IMR-90 (cell line): ENCODE results near the gene CTNS. TPM values are rescaled to one million over a fixed set of nuclear protein-coding genes. Genes with fewer than 3 reads are reported as not detected.

Experiments
- ATAC-seq: fragments of 200-7000 bp; cut with Tn5 transposase; 2 replicates; pipeline ENCODE4 v1.9.1; 2020; ENCODE audit warnings: low read depth, mild to moderate bottlenecking, moderate library complexity
- BruUV-seq: library from RNA; stranded (reverse); fragments of 400-500 nt; replicated peaks from 2 replicates; lab custom pipeline; 2021; lab: Mats Ljungman, UMichigan
- CTCF ChIA-PET: fragments of 300-600 bp; formaldehyde crosslinking; extraction: SDS; loops from one replicate; lab custom pipeline; 2021; ENCODE audit warnings: antibody characterized with exemption; lab: Yijun Ruan, JAX
- POLR2A ChIA-PET: fragments of 300-600 bp; sonication (Branson Sonifier 250); formaldehyde crosslinking; loops from one replicate; lab custom pipeline; 2022; ENCODE audit warnings: antibody characterized with exemption; ENCODE audit not compliant: unreplicated experiment; lab: Charles Lee
- DNase-seq: peaks from one replicate; pipeline ENCODE4 v3.0.0; 2013
- H2AFZ ChIP-seq: replicated peaks from 2 replicates; pipeline ENCODE3; 2013; ENCODE audit warnings: low read length, mild to moderate bottlenecking; ENCODE audit not compliant: poor library complexity
- H2AK5ac ChIP-seq: 2 replicates; pipeline ENCODE4 v1.6.1; 2013; ENCODE audit warnings: low read depth, low read length, inconsistent platforms
- H2AK9ac ChIP-seq: replicated peaks from 2 replicates; pipeline ENCODE3; 2013; ENCODE audit warnings: mild to moderate bottlenecking, low read depth, low read length, moderate library complexity; ENCODE audit not compliant: poor library complexity
- H2BK120ac ChIP-seq: 2 replicates; pipeline ENCODE4 v1.6.1; 2013; ENCODE audit warnings: low read depth, low read length, inconsistent platforms
- H2BK15ac ChIP-seq: 3 replicates; pipeline ENCODE4 v1.6.1; 2013; ENCODE audit warnings: low read depth, low read length, inconsistent platforms
- H2BK20ac ChIP-seq: 2 replicates; pipeline ENCODE4 v1.6.1; 2013; ENCODE audit warnings: low read depth, mild to moderate bottlenecking, inconsistent platforms, low read length, moderate library complexity
- H2BK5ac ChIP-seq: 2 replicates; pipeline ENCODE4 v1.6.1; 2013; ENCODE audit warnings: mild to moderate bottlenecking, low read depth, low read length, inconsistent platforms; ENCODE audit not compliant: poor library complexity, severe bottlenecking
- H3K14ac ChIP-seq: replicated peaks from 2 replicates; pipeline ENCODE4 v1.6.1; 2013; ENCODE audit warnings: low read depth, low read length, inconsistent platforms
- H3K18ac ChIP-seq: 2 replicates; pipeline ENCODE4 v1.6.1; 2013; ENCODE audit warnings: low read depth, low read length, control low read depth
- H3K23ac ChIP-seq: 2 replicates; pipeline ENCODE4 v1.6.1; 2013; ENCODE audit warnings: low read depth, low read length, inconsistent platforms
- H3K27ac ChIP-seq: 2 replicates; pipeline ENCODE4 v1.5.1; 2013; ENCODE audit warnings: mild to moderate bottlenecking, control low read depth, low read length; ENCODE audit not compliant: insufficient read depth
- H3K27me3 ChIP-seq: 2 replicates; pipeline ENCODE4 v1.6.1; 2013; ENCODE audit warnings: low read length; ENCODE audit not compliant: control insufficient read depth, insufficient read depth
- H3K36me3 ChIP-seq: 2 replicates; pipeline ENCODE4 v1.6.1; 2013; ENCODE audit warnings: low read length, mixed read lengths; ENCODE audit not compliant: control insufficient read depth, insufficient read depth
- H3K4ac ChIP-seq: 2 replicates; pipeline ENCODE4 v1.6.1; 2013; ENCODE audit warnings: low read depth, low read length, inconsistent platforms
- H3K4me1 ChIP-seq: 2 replicates; pipeline ENCODE4 v1.6.1; 2013; ENCODE audit warnings: low read length, mixed read lengths; ENCODE audit not compliant: control insufficient read depth, insufficient read depth
- H3K4me2 ChIP-seq: 2 replicates; pipeline ENCODE4 v1.6.1; 2013; ENCODE audit warnings: low read depth, mild to moderate bottlenecking, control low read depth, low read length, moderate library complexity
- H3K4me3 ChIP-seq: 2 replicates; pipeline ENCODE4 v1.5.1; 2013; ENCODE audit warnings: low read depth, mild to moderate bottlenecking, control low read depth, low read length, moderate library complexity; ENCODE audit not compliant: insufficient read depth
- H3K56ac ChIP-seq: 2 replicates; pipeline ENCODE4 v1.6.1; 2013; ENCODE audit warnings: low read length, inconsistent platforms; ENCODE audit not compliant: insufficient read depth; ENCODE audit errors: extremely low read depth
- H3K79me1 ChIP-seq, 2 experiments: 2 replicates each; pipeline ENCODE4 v1.6.1; 2013; ENCODE audit warnings: low read length in 2 of 2, inconsistent platforms in 1 of 2, low read depth in 1 of 2
- H3K9ac ChIP-seq: 2 replicates; pipeline ENCODE4 v1.6.1; 2013; ENCODE audit warnings: low read depth, low read length, control low read depth
- H3K9me1 ChIP-seq: 2 replicates; pipeline ENCODE4 v1.6.1; 2013; ENCODE audit warnings: low read length, inconsistent platforms; ENCODE audit not compliant: insufficient read depth
- H3K9me3 ChIP-seq: 2 replicates; pipeline ENCODE4 v1.6.1; 2013; ENCODE audit warnings: low read length; ENCODE audit not compliant: control insufficient read depth, insufficient read depth
- H4K20me1 ChIP-seq: 2 replicates; pipeline ENCODE4 v1.6.1; 2013; ENCODE audit warnings: low read length, inconsistent platforms; ENCODE audit not compliant: insufficient read depth
- H4K5ac ChIP-seq: 2 replicates; pipeline ENCODE4 v1.6.1; 2013; ENCODE audit warnings: mild to moderate bottlenecking, low read depth, low read length, control low read depth
- H4K8ac ChIP-seq, 2 experiments: 2 replicates each; pipeline ENCODE4 v1.6.1; 2013; ENCODE audit warnings: low read depth in 2 of 2, low read length in 2 of 2, control low read depth in 1 of 2, inconsistent platforms in 1 of 2
- H4K91ac ChIP-seq: 2 replicates; pipeline ENCODE4 v1.6.1; 2013; ENCODE audit warnings: low read depth, low read length, inconsistent platforms; ENCODE audit not compliant: insufficient read depth
- BHLHE40 ChIP-seq: fragments of 150-350 bp; IDR thresholded peaks from 2 replicates; pipeline ENCODE4 v1.6.1; 2016; ENCODE audit warnings: mild to moderate bottlenecking, low read depth, low read length
- FOS ChIP-seq: fragments of 150-350 bp; IDR thresholded peaks from 2 replicates; pipeline ENCODE4 v1.6.1; 2016; ENCODE audit warnings: low read depth, low read length
- MAFK ChIP-seq: IDR thresholded peaks from 2 replicates; pipeline ENCODE4 v1.6.1; 2012; ENCODE audit warnings: low read depth, low read length, improper control_type of control experiment
- MAZ ChIP-seq: IDR thresholded peaks from 2 replicates; pipeline ENCODE4 v1.6.1; 2012; ENCODE audit warnings: low read depth, mild to moderate bottlenecking, low read length, improper control_type of control experiment, moderate library complexity, borderline replicate concordance
- MXI1 ChIP-seq: IDR thresholded peaks from 2 replicates; pipeline ENCODE4 v1.6.1; 2012; ENCODE audit warnings: low read depth, mild to moderate bottlenecking, low read length, moderate library complexity, borderline replicate concordance
- RFX5 ChIP-seq: IDR thresholded peaks from 2 replicates; pipeline ENCODE4 v1.8.0; 2012; ENCODE audit warnings: low read depth, mild to moderate bottlenecking, low read length, moderate library complexity
- SMC3 ChIP-seq: fragments of 150-350 bp; IDR thresholded peaks from 2 replicates; pipeline ENCODE4 v1.6.1; 2016; ENCODE audit warnings: low read depth, mild to moderate bottlenecking, antibody characterized with exemption, low read length, moderate library complexity
- WGBS, 2 experiments: methylation state at CpG; one replicate each; pipeline versions ENCODE4 v1.1.5 to v1.1.7; 2013; ENCODE audit warnings: missing lambda C conversion rate in 2 of 2; ENCODE audit not compliant: insufficient read length in 1 of 2; ENCODE audit errors: extremely low coverage in 2 of 2; 5-methylcytosine and 5-hydroxymethylcytosine counted together
- dilution Hi-C: fragments of 300-500 bp; cut with HindIII; formaldehyde crosslinking; loops from one replicate; pipeline ENCODE4 v1.14.3; 2018; ENCODE audit warnings: low sequenced_read_pairs; ENCODE audit not compliant: unreplicated experiment
- in situ Hi-C: fragments of 300-500 bp; cut with MboI; formaldehyde crosslinking; loops from 3 replicates; pipeline ENCODE4 v1.14.3; 2019; ENCODE audit warnings: low sequenced_read_pairs, inconsistent platforms, mixed read lengths
- intact Hi-C: fragments of 100-400 bp; cut with micrococcal nuclease; formaldehyde crosslinking; loops from 2 replicates; pipeline ENCODE4 v1.10.0; 2022
- polyA plus RNA-seq, 3 experiments: library from polyadenylated mRNA; depleted of rRNA; stranded (reverse); fragments of >200 nt; gene quantifications; 2 replicates each; pipeline ENCODE4 v1.2.3, GENCODE V29; 2012; ENCODE audit warnings: low replicate concordance in 1 of 3
- total RNA-seq: library from RNA; depleted of rRNA; stranded (reverse); fragments of >200 nt; gene quantifications from 2 replicates; pipeline ENCODE4 v1.2.3, GENCODE V29; 2012

CTNS gene
- total and polyA plus RNA-seq, 2 of the 4 experiments (the other 2 are of a cell fraction) = 4.7 to 5.3 TPM

- H3K18ac ChIP-seq = peak overlapping the region; percentile 81
- H4K20me1 ChIP-seq = peaks cover 53% of the 10 kb centered on the region
- peak overlapping the region; percentile 97 for H3K23ac ChIP-seq
- ATAC-seq = peak; percentile 80
- H3K4me3 ChIP-seq = peak overlapping the region; percentile 70
- DNase-seq = peak; percentile 91
- H3K9ac ChIP-seq = peak overlapping the region; percentile 93
- H2AK9ac ChIP-seq = peak overlapping the region; percentile 100
- H3K56ac ChIP-seq = peak overlapping the region; percentile 98
- peak overlapping the region; percentile 79 to 83 for H4K8ac ChIP-seq
- H2BK120ac ChIP-seq = peak overlapping the region; percentile 86
- peak overlapping the region; percentile 87 for H3K4me2 ChIP-seq
- ChIA-PET CTCF (no interaction called here), POLR2A (interaction anchor here (0.6 kb wide), 1 partner anchor 66 kb away, joined by 3 read pairs; no protein-coding TSS in a partner anchor)
- in situ Hi-C loops (no loop called here), dilution Hi-C loops (no loop called here), intact Hi-C loops (loop anchor here (5.0 kb wide), 1 partner anchor 55 kb away; the partner anchor contains the start of gene HASPIN)
- H2AFZ ChIP-seq = peak overlapping the region; percentile 91
- H3K36me3 ChIP-seq = peaks cover 32% of the 10 kb centered on the region
- H2BK20ac ChIP-seq = no peak overlapping the region; the same call in 1 of the 2 replicates
- H2AK5ac ChIP-seq = peak overlapping the region; percentile 88
- peak overlapping the region; percentile 93 for H3K27ac ChIP-seq
- 0% methylated on average over 8 of the region's 39 CpGs; no CpG with 5 or more reads in 1 of the 2 experiments for WGBS, 2 experiments
- H3K9me3 ChIP-seq = no peaks in the 10 kb centered on the region
- peak overlapping the region; percentile 94 for H4K91ac ChIP-seq
- peaks cover 10% of the 10 kb centered on the region for H3K4me1 ChIP-seq
- H3K4ac ChIP-seq = peak overlapping the region; percentile 98
- peak; percentile 23; the same call in 1 of the 2 replicates for TF ChIP-seq BHLHE40
- peak; percentile 78; the same call in 1 of the 2 replicates for TF ChIP-seq MXI1
- peak; percentile 56; the same call in 1 of the 2 replicates for TF ChIP-seq FOS
- 0 out of 2 replicates have a peak, but pooled peaks have one; percentile 1 for TF ChIP-seq SMC3
- TF ChIP-seq RFX5 = no peak
- no peak for TF ChIP-seq MAFK
- peak; percentile 95 for TF ChIP-seq MAZ
- peak overlapping the region; percentile 99 for H3K14ac ChIP-seq
- peak overlapping the region; percentile 50; the same call in 1 of the 3 replicates for H2BK15ac ChIP-seq
- no TSS peak for BruUV-seq
- peaks cover 6 to 70% of the 10 kb centered on the region in 2 experiments; a peak in 3 of 4 replicates for H3K79me1 ChIP-seq
- peaks cover 26% of the 10 kb centered on the region for H3K9me1 ChIP-seq
- H2BK5ac ChIP-seq = peak overlapping the region; percentile 92
- no peaks in the 10 kb centered on the region for H3K27me3 ChIP-seq
- H4K5ac ChIP-seq = peak overlapping the region; percentile 80
These were observed 31.1 kb downstream of the CTNS start for GRCh38 chr17:3667366-3668278.
